Measurements from ENCODE around the gene NT5DC1. TPM values are rescaled to one million over a fixed set of nuclear protein-coding genes. Genes with fewer than 3 reads are reported as not detected.

The NT5DC1 gene
- total and polyA plus RNA-seq, 10 of the 15 experiments (the other 5 are each of a cell fraction or from before 2014, with no cell fraction given): 40.8 to 140 (median 66.8) TPM

DNA sequence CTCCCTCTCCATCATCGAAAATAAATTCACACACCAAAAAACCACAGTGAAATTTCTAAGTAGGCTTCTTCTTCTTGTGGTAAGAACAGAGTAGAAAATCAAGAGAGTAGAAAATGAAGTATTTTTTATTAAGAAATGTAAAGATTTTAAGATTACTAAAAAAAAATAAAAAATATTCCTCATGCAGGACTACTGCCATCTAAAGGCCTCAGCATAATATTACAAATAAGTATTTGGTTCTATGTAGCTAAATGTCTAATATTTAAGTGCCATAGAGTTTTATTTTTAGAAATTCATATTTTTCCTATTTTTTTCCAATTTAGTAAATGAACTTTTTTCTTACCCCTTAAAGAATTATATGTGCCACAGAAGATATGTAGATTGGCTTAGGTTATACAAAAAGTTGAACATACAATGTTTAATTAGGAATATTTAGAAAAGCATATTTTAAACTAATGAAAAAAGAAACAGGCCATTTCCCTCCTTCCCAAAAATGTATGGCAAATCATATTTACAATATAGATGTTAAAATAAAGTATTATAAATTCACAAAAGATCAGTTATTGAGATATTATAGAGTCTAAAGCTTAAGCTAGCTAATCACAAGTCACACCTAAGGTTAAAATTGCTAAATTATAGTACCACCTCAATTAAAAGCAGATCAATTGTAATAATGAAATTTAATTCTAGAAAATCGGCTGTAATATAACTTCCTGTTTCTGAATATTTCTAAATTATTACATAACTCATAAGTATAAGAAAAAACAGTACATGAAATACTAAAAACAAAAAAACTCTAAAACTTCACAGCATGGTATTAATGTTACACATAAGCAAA is 3.5 kb upstream of the NT5DC1 start (continued):
- TF ChIP-seq, protein P1, sequence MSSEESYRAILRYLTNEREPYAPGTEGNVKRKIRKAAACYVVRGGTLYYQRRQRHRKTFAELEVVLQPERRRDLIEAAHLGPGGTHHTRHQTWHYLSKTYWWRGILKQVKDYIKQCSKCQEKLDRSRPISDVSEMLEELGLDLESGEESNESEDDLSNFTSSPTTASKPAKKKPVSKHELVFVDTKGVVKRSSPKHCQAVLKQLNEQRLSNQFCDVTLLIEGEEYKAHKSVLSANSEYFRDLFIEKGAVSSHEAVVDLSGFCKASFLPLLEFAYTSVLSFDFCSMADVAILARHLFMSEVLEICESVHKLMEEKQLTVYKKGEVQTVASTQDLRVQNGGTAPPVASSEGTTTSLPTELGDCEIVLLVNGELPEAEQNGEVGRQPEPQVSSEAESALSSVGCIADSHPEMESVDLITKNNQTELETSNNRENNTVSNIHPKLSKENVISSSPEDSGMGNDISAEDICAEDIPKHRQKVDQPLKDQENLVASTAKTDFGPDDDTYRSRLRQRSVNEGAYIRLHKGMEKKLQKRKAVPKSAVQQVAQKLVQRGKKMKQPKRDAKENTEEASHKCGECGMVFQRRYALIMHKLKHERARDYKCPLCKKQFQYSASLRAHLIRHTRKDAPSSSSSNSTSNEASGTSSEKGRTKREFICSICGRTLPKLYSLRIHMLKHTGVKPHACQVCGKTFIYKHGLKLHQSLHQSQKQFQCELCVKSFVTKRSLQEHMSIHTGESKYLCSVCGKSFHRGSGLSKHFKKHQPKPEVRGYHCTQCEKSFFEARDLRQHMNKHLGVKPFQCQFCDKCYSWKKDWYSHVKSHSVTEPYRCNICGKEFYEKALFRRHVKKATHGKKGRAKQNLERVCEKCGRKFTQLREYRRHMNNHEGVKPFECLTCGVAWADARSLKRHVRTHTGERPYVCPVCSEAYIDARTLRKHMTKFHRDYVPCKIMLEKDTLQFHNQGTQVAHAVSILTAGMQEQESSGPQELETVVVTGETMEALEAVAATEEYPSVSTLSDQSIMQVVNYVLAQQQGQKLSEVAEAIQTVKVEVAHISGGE (CRISPR knock-in tag; IDR thresholded peaks at IDR 0.05): no peak
- TF ChIP-seq SMAD1 (IDR thresholded peaks at IDR 0.05; ENCODE audit: low read depth, partially characterized antibody) (no peak), SIN3A (IDR thresholded peaks at IDR 0.05; ENCODE audit: low read depth, low read length) (no peak)
- TF ChIP-seq, protein P2, sequence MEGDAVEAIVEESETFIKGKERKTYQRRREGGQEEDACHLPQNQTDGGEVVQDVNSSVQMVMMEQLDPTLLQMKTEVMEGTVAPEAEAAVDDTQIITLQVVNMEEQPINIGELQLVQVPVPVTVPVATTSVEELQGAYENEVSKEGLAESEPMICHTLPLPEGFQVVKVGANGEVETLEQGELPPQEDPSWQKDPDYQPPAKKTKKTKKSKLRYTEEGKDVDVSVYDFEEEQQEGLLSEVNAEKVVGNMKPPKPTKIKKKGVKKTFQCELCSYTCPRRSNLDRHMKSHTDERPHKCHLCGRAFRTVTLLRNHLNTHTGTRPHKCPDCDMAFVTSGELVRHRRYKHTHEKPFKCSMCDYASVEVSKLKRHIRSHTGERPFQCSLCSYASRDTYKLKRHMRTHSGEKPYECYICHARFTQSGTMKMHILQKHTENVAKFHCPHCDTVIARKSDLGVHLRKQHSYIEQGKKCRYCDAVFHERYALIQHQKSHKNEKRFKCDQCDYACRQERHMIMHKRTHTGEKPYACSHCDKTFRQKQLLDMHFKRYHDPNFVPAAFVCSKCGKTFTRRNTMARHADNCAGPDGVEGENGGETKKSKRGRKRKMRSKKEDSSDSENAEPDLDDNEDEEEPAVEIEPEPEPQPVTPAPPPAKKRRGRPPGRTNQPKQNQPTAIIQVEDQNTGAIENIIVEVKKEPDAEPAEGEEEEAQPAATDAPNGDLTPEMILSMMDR (IDR thresholded peaks at IDR 0.05 in 2 of 3, conservative IDR thresholded peaks at IDR 0.05 in 1 of 3; ENCODE audit: control insufficient read depth in 2 of 3, extremely low read depth in 1 of 3, insufficient read depth in 1 of 3, low read depth in 3 of 3, low read length in 3 of 3): peak in 2 of 3 experiments; percentile 26 to 35; a peak in 4 of 6 replicates
- TF ChIP-seq, protein P3, sequence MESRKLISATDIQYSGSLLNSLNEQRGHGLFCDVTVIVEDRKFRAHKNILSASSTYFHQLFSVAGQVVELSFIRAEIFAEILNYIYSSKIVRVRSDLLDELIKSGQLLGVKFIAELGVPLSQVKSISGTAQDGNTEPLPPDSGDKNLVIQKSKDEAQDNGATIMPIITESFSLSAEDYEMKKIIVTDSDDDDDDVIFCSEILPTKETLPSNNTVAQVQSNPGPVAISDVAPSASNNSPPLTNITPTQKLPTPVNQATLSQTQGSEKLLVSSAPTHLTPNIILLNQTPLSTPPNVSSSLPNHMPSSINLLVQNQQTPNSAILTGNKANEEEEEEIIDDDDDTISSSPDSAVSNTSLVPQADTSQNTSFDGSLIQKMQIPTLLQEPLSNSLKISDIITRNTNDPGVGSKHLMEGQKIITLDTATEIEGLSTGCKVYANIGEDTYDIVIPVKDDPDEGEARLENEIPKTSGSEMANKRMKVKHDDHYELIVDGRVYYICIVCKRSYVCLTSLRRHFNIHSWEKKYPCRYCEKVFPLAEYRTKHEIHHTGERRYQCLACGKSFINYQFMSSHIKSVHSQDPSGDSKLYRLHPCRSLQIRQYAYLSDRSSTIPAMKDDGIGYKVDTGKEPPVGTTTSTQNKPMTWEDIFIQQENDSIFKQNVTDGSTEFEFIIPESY (IDR thresholded peaks at IDR 0.05): no peak

Measured in GM12878 (cell line).